WTC11 (cell line): ENCODE results near the gene LDB2. TPM values are rescaled to one million over a fixed set of nuclear protein-coding genes. Genes with fewer than 3 reads are reported as not detected.

Experiments
- ATAC-seq: fragments of 200-7000 bp; cut with Tn5 transposase; 2 replicates; pipeline ENCODE4 v1.10.0; 2021; ENCODE audit warnings: mild to moderate bottlenecking, moderate library complexity
- CTCF ChIA-PET: fragments of 300-600 bp; sonication (Branson Sonifier 250); formaldehyde crosslinking; loops from one replicate; lab custom pipeline; 2021; ENCODE audit warnings: antibody characterized with exemption; lab: Charles Lee
- POLR2A ChIA-PET: fragments of 350-600 bp; sonication (Branson Sonifier 250); formaldehyde crosslinking; loops from one replicate; lab custom pipeline; 2021; ENCODE audit warnings: antibody characterized with exemption; lab: Charles Lee
- DNase-seq: peaks from one replicate; pipeline ENCODE4 v3.0.0; 2021; ENCODE audit warnings: low spot score
- H3K27ac Mint-ChIP-seq: 2 replicates; pipeline ENCODE4 v1.8.0; 2021; ENCODE audit warnings: mixed read lengths
- H3K27me3 Mint-ChIP-seq: 2 replicates; pipeline ENCODE4 v1.8.0; 2021; ENCODE audit warnings: low read depth, mild to moderate bottlenecking, moderate library complexity, mixed read lengths
- H3K36me3 Mint-ChIP-seq: 2 replicates; pipeline ENCODE4 v1.8.0; 2021; ENCODE audit warnings: mixed read lengths
- H3K4me1 Mint-ChIP-seq: 2 replicates; pipeline ENCODE4 v1.8.0; 2022; ENCODE audit warnings: mixed read lengths
- H3K4me3 Mint-ChIP-seq: 2 replicates; pipeline ENCODE4 v1.8.0; 2021; ENCODE audit warnings: mild to moderate bottlenecking, moderate library complexity, mixed read lengths
- H3K9me3 Mint-ChIP-seq: 2 replicates; pipeline ENCODE4 v1.8.0; 2021; ENCODE audit warnings: mixed read lengths
- ARID4B ChIP-seq: sonication (generic); formaldehyde crosslinking; IDR thresholded peaks from 2 replicates; pipeline ENCODE4 v1.8.0; 2023; ENCODE audit warnings: missing genetic modification reagents, mild to moderate bottlenecking, borderline replicate concordance
- EMX1 ChIP-seq: fragments of 250-450 bp; sonication (Bioruptor Pico); IDR thresholded peaks from 2 replicates; pipeline ENCODE4 v1.8.0; 2021; ENCODE audit warnings: mild to moderate bottlenecking
- ERG ChIP-seq: fragments of 250-450 bp; sonication (Bioruptor Pico); IDR thresholded peaks from 2 replicates; pipeline ENCODE4 v1.8.0; 2021; ENCODE audit warnings: mild to moderate bottlenecking
- GABPB1 ChIP-seq: sonication (generic); formaldehyde crosslinking; IDR thresholded peaks from 2 replicates; pipeline ENCODE4 v1.8.1; 2023; ENCODE audit warnings: mild to moderate bottlenecking, missing genetic modification reagents
- GRHL2 ChIP-seq: fragments of 250-450 bp; sonication (Bioruptor Pico); IDR thresholded peaks from 2 replicates; pipeline ENCODE4 v1.8.0; 2022; ENCODE audit warnings: mild to moderate bottlenecking, moderate library complexity; ENCODE audit not compliant: insufficient replicate concordance, severe bottlenecking
- KAT7 ChIP-seq: sonication (generic); formaldehyde crosslinking; IDR thresholded peaks from 2 replicates; pipeline ENCODE4 v1.8.1; 2023; ENCODE audit warnings: missing genetic modification reagents, mild to moderate bottlenecking, borderline replicate concordance
- NFYB ChIP-seq: sonication (generic); formaldehyde crosslinking; conservative IDR thresholded peaks from 2 replicates; pipeline ENCODE4 v1.8.0; 2022; ENCODE audit warnings: low read depth, missing genetic modification reagents
- RELA ChIP-seq: sonication (generic); formaldehyde crosslinking; IDR thresholded peaks from 2 replicates; pipeline ENCODE4 v1.8.1; 2022; ENCODE audit warnings: missing genetic modification reagents, mild to moderate bottlenecking, borderline replicate concordance
- TEAD4 ChIP-seq: sonication (generic); formaldehyde crosslinking; IDR thresholded peaks from 2 replicates; pipeline ENCODE4 v1.8.0; 2022; ENCODE audit warnings: mild to moderate bottlenecking, missing genetic modification reagents
- ZNF121 ChIP-seq: sonication (generic); formaldehyde crosslinking; IDR thresholded peaks from 2 replicates; pipeline ENCODE4 v1.8.0; 2023; ENCODE audit warnings: missing genetic modification reagents
- ZNF138 ChIP-seq: sonication (generic); formaldehyde crosslinking; conservative IDR thresholded peaks from 2 replicates; pipeline ENCODE4 v1.8.1; 2022; ENCODE audit warnings: mild to moderate bottlenecking, moderate library complexity, missing genetic modification reagents
- ZNF232 ChIP-seq: sonication (generic); formaldehyde crosslinking; IDR thresholded peaks from 2 replicates; pipeline ENCODE4 v1.8.0; 2022; ENCODE audit warnings: mild to moderate bottlenecking, missing genetic modification reagents
- total RNA-seq: library from RNA; stranded (reverse); gene quantifications from 3 replicates; pipeline ENCODE4 v1.2.3, GENCODE V29; 2021
- TF ChIP-seq, protein P1 (sequence below): fragments of 250-450 bp; sonication (Bioruptor Pico); conservative IDR thresholded peaks from 2 replicates; pipeline ENCODE4 v1.9.0; 2021; ENCODE audit warnings: mild to moderate bottlenecking
- TF ChIP-seq, protein P2 (sequence below): sonication (generic); formaldehyde crosslinking; IDR thresholded peaks from 2 replicates; pipeline ENCODE4 v1.8.0; 2022; ENCODE audit warnings: missing genetic modification reagents
- TF ChIP-seq, protein P3 (sequence below): sonication (generic); formaldehyde crosslinking; IDR thresholded peaks from 2 replicates; pipeline ENCODE4 v1.8.1; 2023; ENCODE audit warnings: mild to moderate bottlenecking, missing genetic modification reagents, borderline replicate concordance

Gene LDB2
- total RNA-seq, 1 experiment from 2014 or later: 62.4 TPM

DNA sequence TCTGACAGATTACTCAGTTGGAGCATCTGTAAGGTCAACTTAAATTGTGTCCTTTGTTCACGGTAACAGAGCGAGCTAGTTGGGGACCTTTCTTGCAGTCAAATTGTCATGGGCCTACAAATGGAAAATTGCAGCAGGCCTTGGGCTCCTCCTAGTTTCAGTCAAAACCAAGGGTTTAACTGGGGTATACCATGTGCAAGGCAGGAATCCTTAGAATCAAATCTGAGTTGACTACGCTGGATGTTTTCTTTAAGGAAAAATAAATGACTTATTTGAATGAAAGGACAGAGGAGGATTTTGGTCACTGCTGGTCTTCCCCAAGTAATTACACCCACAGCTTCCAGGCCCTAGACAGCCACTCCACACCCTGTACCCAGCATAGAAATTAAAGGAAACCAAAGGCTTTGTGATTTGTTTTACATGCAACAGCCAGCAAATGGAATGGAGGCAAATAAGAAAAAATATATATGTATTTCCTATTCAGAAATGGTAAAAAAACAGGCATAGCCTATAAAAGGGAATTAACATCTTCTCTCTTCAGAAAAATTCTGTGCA is 307.1 kb downstream of the LDB2 start:
- POLR2A ChIA-PET: no interaction called here
- H3K4me3 Mint-ChIP-seq: no peak overlapping the region
- no peaks in the 10 kb centered on the region for H3K9me3 Mint-ChIP-seq
- TF ChIP-seq EMX1 (CRISPR knock-in tag) (no peak), GRHL2 (no peak)
- TF ChIP-seq, all 79 proteins: peak for 0
- Mint-ChIP-seq H3K4me1 (peaks cover 14% of the 10 kb centered on the region), H3K27me3 (no peaks in the 10 kb centered on the region; the same call in 1 of the 2 replicates), H3K36me3 (peaks cover 9% of the 10 kb centered on the region), H3K27ac (no peak overlapping the region)
- CTCF ChIA-PET: interaction anchor here (2.1 kb wide), 1 partner anchor 9 kb away, joined by 11 read pairs; no protein-coding TSS in a partner anchor
- DNase-seq (no peak), ATAC-seq (no peak)

DNA sequence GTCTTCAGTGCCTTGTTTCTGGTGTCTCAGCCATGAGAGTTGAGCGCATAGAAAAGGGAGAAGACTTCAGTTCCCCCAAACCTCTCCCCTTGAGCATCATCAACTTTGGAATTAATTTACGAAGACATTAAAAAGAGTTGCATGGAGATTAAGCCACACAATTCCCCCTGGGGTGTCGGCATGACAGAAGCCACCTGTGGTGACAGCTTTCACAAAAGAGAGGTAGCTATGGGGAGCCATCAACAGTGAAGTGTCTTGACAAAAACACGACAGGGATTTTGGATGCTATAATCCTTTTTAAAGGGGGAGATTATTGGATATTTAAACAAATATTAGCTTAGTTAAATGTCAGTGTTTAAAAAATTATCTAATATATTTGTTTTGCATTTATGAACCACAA is 307.6 kb downstream of the LDB2 start:
- Mint-ChIP-seq H3K4me3 (no peak overlapping the region), H3K36me3 (peaks cover 9% of the 10 kb centered on the region), H3K27me3 (no peaks in the 10 kb centered on the region; the same call in 1 of the 2 replicates), H3K4me1 (peaks cover 14% of the 10 kb centered on the region), H3K9me3 (no peaks in the 10 kb centered on the region), H3K27ac (no peak overlapping the region)
- ChIA-PET CTCF (interaction anchor here (2.1 kb wide), 1 partner anchor 8 kb away, joined by 11 read pairs; no protein-coding TSS in a partner anchor), POLR2A (no interaction called here)
- no peak for ATAC-seq
- TF ChIP-seq ARID4B (CRISPR knock-in tag): no peak
- TF ChIP-seq ZNF232 (CRISPR knock-in tag): no peak
- no peak for TF ChIP-seq TEAD4 (CRISPR knock-in tag)
- TF ChIP-seq, protein P1, sequence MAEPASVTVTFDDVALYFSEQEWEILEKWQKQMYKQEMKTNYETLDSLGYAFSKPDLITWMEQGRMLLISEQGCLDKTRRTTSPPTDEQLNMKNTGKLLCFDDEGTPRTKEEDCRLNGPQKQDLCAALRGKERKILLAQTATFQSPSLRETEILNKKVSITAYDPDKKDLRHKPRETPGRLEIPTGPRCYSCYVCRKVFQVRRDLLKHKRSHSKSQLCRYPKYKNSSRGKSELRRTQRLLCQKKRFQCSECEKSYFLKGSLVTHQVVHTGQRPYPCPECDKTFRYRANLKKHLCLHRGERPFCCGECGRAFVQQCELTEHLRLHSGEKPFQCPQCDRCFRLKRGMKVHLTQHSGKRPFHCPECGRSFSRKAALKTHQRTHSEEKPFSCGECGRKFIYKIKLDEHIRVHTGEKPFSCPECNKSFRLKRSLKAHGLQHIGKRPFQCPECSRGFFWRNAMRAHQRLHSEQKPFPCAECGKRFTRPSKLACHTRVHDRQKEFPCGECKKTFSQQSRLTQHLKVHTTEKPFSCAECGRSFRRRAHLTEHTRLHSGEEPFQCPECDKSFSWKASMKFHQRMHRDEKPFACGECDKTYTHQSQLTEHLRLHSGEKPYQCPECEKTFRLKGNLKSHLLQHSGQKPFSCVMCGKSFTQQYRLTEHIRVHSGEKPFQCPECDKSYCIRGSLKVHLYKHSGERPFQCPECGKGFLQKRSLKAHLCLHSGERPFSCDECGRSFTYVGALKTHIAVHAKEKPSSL (CRISPR knock-in tag): no peak
- no peak for TF ChIP-seq EMX1 (CRISPR knock-in tag)
- no peak for TF ChIP-seq RELA (CRISPR knock-in tag)
- TF ChIP-seq, protein P2, sequence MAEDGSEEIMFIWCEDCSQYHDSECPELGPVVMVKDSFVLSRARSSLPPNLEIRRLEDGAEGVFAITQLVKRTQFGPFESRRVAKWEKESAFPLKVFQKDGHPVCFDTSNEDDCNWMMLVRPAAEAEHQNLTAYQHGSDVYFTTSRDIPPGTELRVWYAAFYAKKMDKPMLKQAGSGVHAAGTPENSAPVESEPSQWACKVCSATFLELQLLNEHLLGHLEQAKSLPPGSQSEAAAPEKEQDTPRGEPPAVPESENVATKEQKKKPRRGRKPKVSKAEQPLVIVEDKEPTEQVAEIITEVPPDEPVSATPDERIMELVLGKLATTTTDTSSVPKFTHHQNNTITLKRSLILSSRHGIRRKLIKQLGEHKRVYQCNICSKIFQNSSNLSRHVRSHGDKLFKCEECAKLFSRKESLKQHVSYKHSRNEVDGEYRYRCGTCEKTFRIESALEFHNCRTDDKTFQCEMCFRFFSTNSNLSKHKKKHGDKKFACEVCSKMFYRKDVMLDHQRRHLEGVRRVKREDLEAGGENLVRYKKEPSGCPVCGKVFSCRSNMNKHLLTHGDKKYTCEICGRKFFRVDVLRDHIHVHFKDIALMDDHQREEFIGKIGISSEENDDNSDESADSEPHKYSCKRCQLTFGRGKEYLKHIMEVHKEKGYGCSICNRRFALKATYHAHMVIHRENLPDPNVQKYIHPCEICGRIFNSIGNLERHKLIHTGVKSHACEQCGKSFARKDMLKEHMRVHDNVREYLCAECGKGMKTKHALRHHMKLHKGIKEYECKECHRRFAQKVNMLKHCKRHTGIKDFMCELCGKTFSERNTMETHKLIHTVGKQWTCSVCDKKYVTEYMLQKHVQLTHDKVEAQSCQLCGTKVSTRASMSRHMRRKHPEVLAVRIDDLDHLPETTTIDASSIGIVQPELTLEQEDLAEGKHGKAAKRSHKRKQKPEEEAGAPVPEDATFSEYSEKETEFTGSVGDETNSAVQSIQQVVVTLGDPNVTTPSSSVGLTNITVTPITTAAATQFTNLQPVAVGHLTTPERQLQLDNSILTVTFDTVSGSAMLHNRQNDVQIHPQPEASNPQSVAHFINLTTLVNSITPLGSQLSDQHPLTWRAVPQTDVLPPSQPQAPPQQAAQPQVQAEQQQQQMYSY (CRISPR knock-in tag): no peak
- TF ChIP-seq, protein P3, sequence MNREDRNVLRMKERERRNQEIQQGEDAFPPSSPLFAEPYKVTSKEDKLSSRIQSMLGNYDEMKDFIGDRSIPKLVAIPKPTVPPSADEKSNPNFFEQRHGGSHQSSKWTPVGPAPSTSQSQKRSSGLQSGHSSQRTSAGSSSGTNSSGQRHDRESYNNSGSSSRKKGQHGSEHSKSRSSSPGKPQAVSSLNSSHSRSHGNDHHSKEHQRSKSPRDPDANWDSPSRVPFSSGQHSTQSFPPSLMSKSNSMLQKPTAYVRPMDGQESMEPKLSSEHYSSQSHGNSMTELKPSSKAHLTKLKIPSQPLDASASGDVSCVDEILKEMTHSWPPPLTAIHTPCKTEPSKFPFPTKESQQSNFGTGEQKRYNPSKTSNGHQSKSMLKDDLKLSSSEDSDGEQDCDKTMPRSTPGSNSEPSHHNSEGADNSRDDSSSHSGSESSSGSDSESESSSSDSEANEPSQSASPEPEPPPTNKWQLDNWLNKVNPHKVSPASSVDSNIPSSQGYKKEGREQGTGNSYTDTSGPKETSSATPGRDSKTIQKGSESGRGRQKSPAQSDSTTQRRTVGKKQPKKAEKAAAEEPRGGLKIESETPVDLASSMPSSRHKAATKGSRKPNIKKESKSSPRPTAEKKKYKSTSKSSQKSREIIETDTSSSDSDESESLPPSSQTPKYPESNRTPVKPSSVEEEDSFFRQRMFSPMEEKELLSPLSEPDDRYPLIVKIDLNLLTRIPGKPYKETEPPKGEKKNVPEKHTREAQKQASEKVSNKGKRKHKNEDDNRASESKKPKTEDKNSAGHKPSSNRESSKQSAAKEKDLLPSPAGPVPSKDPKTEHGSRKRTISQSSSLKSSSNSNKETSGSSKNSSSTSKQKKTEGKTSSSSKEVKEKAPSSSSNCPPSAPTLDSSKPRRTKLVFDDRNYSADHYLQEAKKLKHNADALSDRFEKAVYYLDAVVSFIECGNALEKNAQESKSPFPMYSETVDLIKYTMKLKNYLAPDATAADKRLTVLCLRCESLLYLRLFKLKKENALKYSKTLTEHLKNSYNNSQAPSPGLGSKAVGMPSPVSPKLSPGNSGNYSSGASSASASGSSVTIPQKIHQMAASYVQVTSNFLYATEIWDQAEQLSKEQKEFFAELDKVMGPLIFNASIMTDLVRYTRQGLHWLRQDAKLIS (CRISPR knock-in tag): no peak
- no peak for TF ChIP-seq NFYB (CRISPR knock-in tag)
- TF ChIP-seq ZNF138 (CRISPR knock-in tag): no peak
- no peak for TF ChIP-seq ERG (CRISPR knock-in tag)
- no peak for TF ChIP-seq GABPB1 (CRISPR knock-in tag)
- TF ChIP-seq ZNF121 (CRISPR knock-in tag): no peak
- no peak for TF ChIP-seq KAT7
- DNase-seq: no peak
